GM19452 (cell line): ENCODE data around the gene EXOC6B.

Source experiments
- ATAC-seq: cut with Tn5 transposase; IDR thresholded peaks from one replicate; pipeline ENCODE4 v1.9.1; 2021; ENCODE audit not compliant: unreplicated experiment

EXOC6B gene

GRCh38 chr2:72744049-72744448 is 81.8 kb downstream of the EXOC6B start:
- no peak for ATAC-seq

- ATAC-seq = no peak
Measured at GRCh38 chr2:72743481-72743880, 82.4 kb downstream of the EXOC6B start.

GRCh38 chr2:72738096-72738495 is 87.7 kb downstream of the EXOC6B start:
- ATAC-seq = no peak

GRCh38 chr2:72734432-72734831 is 91.4 kb downstream of the EXOC6B start:
- no peak for ATAC-seq

- ATAC-seq = no peak
Measured at GRCh38 chr2:72731116-72731515, 94.7 kb downstream of the EXOC6B start.

- no peak for ATAC-seq
Measured at GRCh38 chr2:72727356-72727755, 98.5 kb downstream of the EXOC6B start.

GRCh38 chr2:72723769-72724370 is 102.0 kb downstream of the EXOC6B start:
- no peak for ATAC-seq

- no peak for ATAC-seq
Measured at GRCh38 chr2:72722492-72723070, 103.3 kb downstream of the EXOC6B start.

GRCh38 chr2:72719416-72719815 is 106.4 kb downstream of the EXOC6B start:
- no peak for ATAC-seq

GRCh38 chr2:72718876-72719275 is 107.0 kb downstream of the EXOC6B start:
- no peak for ATAC-seq

GRCh38 chr2:72716601-72717000 is 109.2 kb downstream of the EXOC6B start:
- no peak for ATAC-seq

GRCh38 chr2:72713857-72714256 is 112.0 kb downstream of the EXOC6B start:
- no peak for ATAC-seq

- ATAC-seq = no peak
Measured at GRCh38 chr2:72712977-72713376, 112.9 kb downstream of the EXOC6B start.

- no peak for ATAC-seq
Measured at GRCh38 chr2:72712304-72712703, 113.5 kb downstream of the EXOC6B start.

GRCh38 chr2:72710418-72711152 is 115.2 kb downstream of the EXOC6B start:
- no peak for ATAC-seq

- no peak for ATAC-seq
Measured at GRCh38 chr2:72708236-72708635, 117.6 kb downstream of the EXOC6B start.

- no peak for ATAC-seq
Measured at GRCh38 chr2:72698300-72698699, 127.5 kb downstream of the EXOC6B start.

- ATAC-seq = no peak
Measured at GRCh38 chr2:72696559-72696958, 129.3 kb downstream of the EXOC6B start.

- ATAC-seq = no peak
Measured at GRCh38 chr2:72695676-72696075, 130.2 kb downstream of the EXOC6B start.

GRCh38 chr2:72694715-72695496 is 130.9 kb downstream of the EXOC6B start:
- no peak for ATAC-seq

- ATAC-seq = no peak
Measured at GRCh38 chr2:72689579-72690195, 136.1 kb downstream of the EXOC6B start.
